GM12801 (cell line): Measurements from ENCODE around the gene TMEM229B.

Source experiments
- CTCF ChIP-seq: IDR thresholded peaks from one replicate; pipeline ENCODE4 v1.5.1; 2011; ENCODE audit warnings: control low read depth; ENCODE audit not compliant: insufficient read length; ENCODE audit errors: extremely low read depth

TMEM229B gene

GRCh38 chr14:67522270-67522669 is 33.7 kb upstream of the TMEM229B start:
- no peak for TF ChIP-seq CTCF

- TF ChIP-seq CTCF: no peak
These were observed 32.0 kb upstream of the TMEM229B start for GRCh38 chr14:67520482-67520881.

- no peak for TF ChIP-seq CTCF
These were observed 30.9 kb upstream of the TMEM229B start for GRCh38 chr14:67519406-67519805.

- no peak for TF ChIP-seq CTCF
These were observed 28.6 kb upstream of the TMEM229B start for GRCh38 chr14:67517083-67517482.

- no peak for TF ChIP-seq CTCF
These were observed 28.2 kb upstream of the TMEM229B start for GRCh38 chr14:67516676-67517075.

GRCh38 chr14:67515386-67516079 is 27.0 kb upstream of the TMEM229B start:
- no peak for TF ChIP-seq CTCF

GRCh38 chr14:67514650-67515385 is 26.3 kb upstream of the TMEM229B start:
- TF ChIP-seq CTCF: no peak
